GM12891 (cell line): Measurements from ENCODE around the gene MYO5C.

ENCODE experiments used
- DNase-seq: peaks from one replicate; pipeline ENCODE4 v3.0.0; 2011; ENCODE audit warnings: low spot score; ENCODE audit not compliant: insufficient read length
- FAIRE-seq: peaks from 2 replicates; lab custom pipeline; 2011; peaks lifted over from hg19 to GRCh38; lab: Jason Lieb, UNC
- PAX5 ChIP-seq: IDR thresholded peaks from 2 replicates; pipeline ENCODE4 v1.6.1; 2011; ENCODE audit warnings: low read length, moderate library complexity, mild to moderate bottlenecking; ENCODE audit not compliant: insufficient read depth, severe bottlenecking
- POLR2A ChIP-seq: IDR thresholded peaks from 2 replicates; pipeline ENCODE4 v1.6.1; 2011; ENCODE audit warnings: low read depth, low read length, control low read depth
- POLR2AphosphoS5 ChIP-seq: IDR thresholded peaks from 2 replicates; pipeline ENCODE4 v1.6.1; 2011; ENCODE audit warnings: low read depth, low read length, control low read depth
- POU2F2 ChIP-seq: IDR thresholded peaks from 2 replicates; pipeline ENCODE4 v1.6.1; 2011; ENCODE audit warnings: low read depth, mild to moderate bottlenecking, control low read depth, low read length, moderate library complexity
- SPI1 ChIP-seq: IDR thresholded peaks from 2 replicates; pipeline ENCODE4 v1.6.1; 2011; ENCODE audit warnings: low read depth, low read length, control low read depth
- TAF1 ChIP-seq: IDR thresholded peaks from 2 replicates; pipeline ENCODE4 v1.6.1; 2011; ENCODE audit warnings: low read depth, low read length, control low read depth

MYO5C gene

DNA sequence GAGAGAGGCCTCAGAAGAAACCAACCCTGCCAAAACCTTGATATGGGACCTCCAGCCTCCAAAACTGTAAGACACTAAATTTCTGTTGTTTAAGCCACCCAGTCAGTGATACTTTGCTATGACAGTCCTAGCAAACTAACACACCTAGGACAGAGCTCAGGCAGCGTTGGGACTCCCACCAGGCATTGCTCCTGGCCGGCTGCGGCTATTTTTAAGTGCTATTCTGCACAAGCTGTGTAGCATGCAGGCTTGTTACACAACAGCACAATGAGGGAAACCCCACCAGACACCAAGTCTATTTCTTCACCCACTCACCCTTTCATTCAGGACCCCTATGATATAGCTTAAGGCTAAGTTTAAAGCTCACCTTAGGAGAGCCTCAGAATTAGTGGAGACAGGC, 57.5 kb downstream of the MYO5C start:
- FAIRE-seq (no peak), DNase-seq (no peak)
- TF ChIP-seq PAX5 (no peak), SPI1 (no peak), POLR2AphosphoS5 (no peak), TAF1 (no peak), POU2F2 (no peak), POLR2A (no peak)

DNA sequence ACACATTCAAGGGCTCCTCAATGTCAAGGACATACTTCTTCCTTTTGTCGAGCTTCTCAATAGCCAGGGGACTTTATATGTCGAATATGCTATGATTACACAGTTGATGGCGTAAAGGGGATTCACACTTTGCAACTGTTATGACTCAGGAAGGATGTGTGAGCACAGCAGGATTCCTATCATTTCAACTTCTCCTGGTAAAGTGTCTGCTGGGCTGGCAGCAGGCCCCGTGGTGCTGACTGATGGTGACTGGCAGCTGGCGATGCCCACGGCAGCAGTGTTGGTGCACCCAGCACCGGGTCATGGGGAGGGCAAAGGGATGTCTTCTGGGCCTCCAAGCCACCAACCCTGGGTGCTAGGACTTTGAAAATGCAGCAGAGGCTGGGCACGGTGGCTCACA, 59.6 kb downstream of the MYO5C start:
- no peak for FAIRE-seq
- no peak for DNase-seq
- no peak for TF ChIP-seq TAF1
- TF ChIP-seq PAX5, result no peak
- TF ChIP-seq SPI1, result no peak
- TF ChIP-seq POU2F2, result no peak
- no peak for TF ChIP-seq POLR2A
- no peak for TF ChIP-seq POLR2AphosphoS5

GRCh38 chr15:52234596-52235541, 60.7 kb downstream of the MYO5C start:
- no peak for DNase-seq
- TF ChIP-seq SPI1, result peak; percentile 68
- no peak for TF ChIP-seq PAX5
- no peak for TF ChIP-seq POLR2A
- no peak for TF ChIP-seq POLR2AphosphoS5
- peak; percentile 94 for FAIRE-seq

DNA sequence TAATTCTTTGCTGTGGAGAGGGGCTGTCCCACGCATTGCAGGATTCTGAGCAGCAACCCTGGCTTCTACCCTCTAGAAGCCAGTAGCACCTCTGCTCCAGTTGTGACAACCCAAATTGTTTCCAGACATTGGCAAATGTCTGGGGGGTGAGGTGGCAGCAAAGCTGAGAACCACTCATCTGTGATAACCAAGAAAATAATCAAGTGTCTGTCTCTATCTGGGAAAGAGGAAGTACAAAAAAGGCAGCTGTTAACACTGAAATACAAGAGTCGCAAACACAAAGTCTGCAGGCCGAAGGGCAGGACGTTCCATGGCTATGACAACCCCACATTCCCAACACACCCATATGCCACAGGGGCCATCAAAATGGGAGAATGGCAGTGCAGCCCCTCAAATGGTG, 62.2 kb downstream of the MYO5C start:
- no peak for DNase-seq
- FAIRE-seq, result peak; percentile 68
- no peak for TF ChIP-seq POLR2AphosphoS5
- TF ChIP-seq SPI1, result peak; percentile 77

DNA sequence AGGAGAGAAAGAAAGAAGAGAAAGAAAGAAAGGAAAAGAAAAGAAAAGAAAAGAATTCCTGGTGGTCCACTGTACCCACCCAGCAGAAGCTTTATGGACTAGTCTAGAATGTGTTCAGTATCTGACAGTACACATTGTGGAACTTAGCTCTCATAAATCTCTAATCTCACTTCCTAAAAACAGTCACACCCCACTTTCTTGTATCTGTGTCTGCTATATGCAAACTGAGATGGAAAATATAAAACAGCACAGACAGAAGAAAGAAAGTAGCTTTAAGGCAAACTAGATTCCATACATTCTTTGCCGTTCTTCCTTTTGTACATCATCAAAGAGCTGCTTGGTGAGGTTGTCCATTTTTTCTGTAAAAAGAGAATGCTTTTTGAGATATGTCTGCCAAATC, 63.3 kb downstream of the MYO5C start:
- DNase-seq (no peak), FAIRE-seq (peak; percentile 76)
- TF ChIP-seq SPI1 (peak; percentile 95), POU2F2 (no peak)

DNA sequence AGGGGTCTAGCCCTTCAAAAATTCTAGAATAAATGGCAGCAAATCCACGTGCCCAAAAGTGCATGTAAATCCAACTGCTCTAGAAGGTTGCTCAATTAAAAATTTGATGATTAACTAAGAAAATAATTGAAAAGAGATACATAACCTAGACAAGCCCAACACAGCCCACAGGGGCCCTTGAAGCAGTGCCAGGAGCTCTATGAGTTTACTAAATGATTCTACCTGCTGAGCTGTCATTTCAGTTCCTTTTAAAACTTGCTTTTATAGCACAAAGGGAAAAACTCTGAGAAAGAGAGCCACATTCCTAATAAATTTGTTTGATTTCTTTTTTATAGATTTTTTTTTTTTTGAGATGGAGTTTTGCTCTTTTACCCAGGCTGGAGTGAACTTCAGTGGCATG, 65.5 kb downstream of the MYO5C start:
- FAIRE-seq (no peak), DNase-seq (no peak)
- TF ChIP-seq PAX5, result no peak

DNA sequence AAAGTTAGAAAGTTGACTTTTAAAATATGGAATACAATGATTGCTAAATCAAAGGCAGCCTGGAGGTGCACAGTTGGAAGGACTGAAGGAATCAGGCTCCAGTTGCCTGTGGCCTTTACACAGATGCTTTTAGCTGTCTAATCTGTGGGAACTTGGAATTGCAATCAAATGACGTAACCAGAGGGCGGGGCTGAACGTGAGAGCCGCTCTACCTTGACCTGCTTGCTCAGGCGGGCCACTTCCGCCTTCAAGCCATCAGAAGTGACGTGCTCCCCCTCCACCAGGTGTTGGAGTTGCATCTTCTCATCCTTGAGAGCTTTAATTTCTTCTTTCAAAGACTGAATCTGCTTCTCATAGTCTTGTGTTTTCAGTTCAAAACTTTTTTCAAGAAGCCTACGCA, 66.7 kb downstream of the MYO5C start:
- TF ChIP-seq TAF1 (no peak), SPI1 (peak; percentile 66)
- FAIRE-seq, result no peak
- DNase-seq, result no peak

DNA sequence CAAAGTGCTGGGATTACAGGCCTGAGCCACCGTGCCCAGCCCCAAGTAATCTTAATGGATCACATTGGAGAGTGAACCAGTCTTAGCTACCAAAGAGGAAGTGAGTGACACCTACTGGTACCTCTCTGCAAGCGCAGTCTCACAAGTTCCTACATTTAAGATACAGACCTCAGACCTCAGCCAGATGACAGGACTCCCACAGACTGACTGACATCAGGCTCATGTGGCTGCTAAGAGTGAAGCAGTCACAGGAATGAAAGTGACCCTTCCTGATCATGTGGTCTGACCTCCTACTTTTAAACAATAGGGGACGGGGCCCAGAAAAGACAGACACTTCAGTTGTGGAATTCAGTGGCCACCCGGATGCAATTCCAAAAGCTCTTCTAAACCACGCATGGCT, 68.1 kb downstream of the MYO5C start:
- no peak for TF ChIP-seq PAX5
- no peak for TF ChIP-seq POLR2AphosphoS5
- no peak for TF ChIP-seq POLR2A
- no peak for TF ChIP-seq POU2F2
- TF ChIP-seq SPI1, result peak; percentile 78
- no peak for TF ChIP-seq TAF1
- FAIRE-seq (peak; percentile 90), DNase-seq (peak; percentile 48)

DNA sequence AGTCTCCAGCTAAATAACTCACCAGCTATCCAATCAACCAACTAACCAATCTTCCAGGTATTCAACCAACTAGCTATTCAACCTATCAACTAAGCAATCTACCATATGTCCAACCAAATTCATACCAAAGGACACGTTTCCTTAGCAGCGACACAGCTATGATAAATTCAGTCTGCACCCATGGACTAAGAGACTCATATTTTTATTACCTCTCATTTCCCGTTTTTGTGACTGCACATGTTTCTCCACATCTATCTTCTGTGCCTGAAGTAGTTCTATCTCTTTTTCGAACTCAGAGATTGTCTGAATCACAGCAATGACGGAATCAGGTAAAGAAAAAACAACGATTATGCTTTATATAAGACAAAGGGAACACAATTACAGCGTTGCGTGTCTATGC, 70.4 kb downstream of the MYO5C start:
- no peak for DNase-seq
- FAIRE-seq, result no peak
- TF ChIP-seq SPI1 (peak; percentile 68), POLR2AphosphoS5 (no peak)

DNA sequence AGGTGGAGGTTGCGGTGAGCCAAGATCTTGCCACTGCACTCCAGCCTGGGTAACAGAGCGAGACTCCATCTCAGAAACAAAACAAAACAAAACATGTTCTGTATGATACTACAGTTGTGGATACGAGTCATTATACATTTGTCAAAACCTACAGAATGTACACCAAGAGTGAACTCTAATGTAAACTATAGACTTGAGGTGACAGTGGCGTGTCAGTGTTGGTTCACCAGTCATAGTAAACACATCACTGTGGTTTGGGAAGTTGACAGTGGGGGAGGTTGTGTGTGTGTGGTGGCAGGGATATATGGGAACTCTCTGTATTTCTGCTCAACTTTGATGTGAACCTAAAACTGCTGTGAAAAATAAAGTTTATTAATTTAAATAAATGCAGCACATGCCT, 71.4 kb downstream of the MYO5C start:
- DNase-seq (no peak), FAIRE-seq (no peak)
- no peak for TF ChIP-seq PAX5
- TF ChIP-seq TAF1, result no peak
- TF ChIP-seq POU2F2, result no peak
- TF ChIP-seq SPI1, result no peak
- TF ChIP-seq POLR2AphosphoS5, result no peak
- TF ChIP-seq POLR2A, result no peak

DNA sequence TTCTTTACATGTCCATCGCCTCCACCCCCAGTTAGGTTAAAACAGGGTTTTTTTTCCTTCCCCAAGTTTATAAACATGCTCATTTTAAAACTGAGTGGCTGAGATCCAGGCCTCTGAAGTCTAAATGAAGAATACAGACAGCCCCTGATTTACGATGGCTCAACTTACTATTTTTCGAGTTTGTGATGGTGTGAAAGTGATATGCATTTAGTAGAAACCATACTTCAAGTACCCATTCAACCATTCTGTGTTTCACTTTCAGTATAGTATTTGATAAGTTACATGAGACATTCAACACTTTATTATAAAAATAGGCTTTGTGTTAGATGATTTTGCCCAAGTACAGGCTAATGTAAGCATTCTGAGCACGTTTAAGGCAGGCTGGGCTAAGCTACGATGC, 73.9 kb downstream of the MYO5C start:
- TF ChIP-seq PAX5, result no peak
- no peak for TF ChIP-seq SPI1
- no peak for TF ChIP-seq POU2F2
- no peak for TF ChIP-seq POLR2AphosphoS5
- TF ChIP-seq POLR2A, result no peak
- no peak for TF ChIP-seq TAF1
- DNase-seq, result no peak
- FAIRE-seq, result peak; percentile 90
